Measurements from ENCODE around the gene RAPSN.

DNA sequence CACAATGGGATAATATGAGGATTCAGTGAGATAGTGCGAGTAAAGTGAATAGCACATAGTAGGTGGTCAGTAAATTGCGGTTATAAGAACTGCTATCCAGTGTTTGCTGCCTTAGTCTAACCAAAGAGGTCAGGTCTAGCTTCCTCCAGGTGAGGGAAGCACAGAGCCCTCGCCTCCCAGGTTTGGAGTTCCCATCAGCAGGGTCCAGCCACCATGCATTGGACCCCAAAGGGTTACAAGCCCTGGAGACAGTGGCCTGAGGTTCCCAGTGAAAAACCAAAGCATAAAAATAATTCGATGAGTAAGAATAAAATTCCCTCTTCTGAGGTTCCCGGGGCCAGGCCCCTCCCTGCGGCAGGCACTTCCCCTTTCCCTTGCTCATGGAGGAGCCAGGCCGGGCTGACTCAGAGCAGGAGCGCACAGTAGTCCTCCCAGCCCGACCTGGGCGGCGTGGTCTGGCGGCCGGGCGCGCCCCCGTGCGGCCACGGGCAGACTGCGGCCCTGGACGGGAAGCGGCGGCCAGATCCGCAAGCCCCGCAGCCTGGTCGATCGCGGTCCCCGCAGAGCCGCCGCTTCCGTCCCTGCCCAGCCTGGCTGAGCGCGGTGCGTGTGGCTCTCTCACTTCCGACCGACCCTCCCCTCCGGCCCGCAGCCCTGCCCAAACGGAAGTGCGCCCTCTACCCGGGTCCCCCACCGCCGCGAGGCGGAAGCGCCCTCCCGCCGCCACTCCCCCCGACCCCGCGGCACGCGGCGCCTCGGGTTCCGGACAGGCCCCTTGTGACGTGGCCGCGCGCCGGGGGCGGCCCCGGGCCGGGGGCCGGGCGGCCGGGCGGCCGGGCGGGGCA, 41.0 kb downstream of the RAPSN start, which contains the start of gene SLC39A13:
- TF ChIP-seq, protein P1, sequence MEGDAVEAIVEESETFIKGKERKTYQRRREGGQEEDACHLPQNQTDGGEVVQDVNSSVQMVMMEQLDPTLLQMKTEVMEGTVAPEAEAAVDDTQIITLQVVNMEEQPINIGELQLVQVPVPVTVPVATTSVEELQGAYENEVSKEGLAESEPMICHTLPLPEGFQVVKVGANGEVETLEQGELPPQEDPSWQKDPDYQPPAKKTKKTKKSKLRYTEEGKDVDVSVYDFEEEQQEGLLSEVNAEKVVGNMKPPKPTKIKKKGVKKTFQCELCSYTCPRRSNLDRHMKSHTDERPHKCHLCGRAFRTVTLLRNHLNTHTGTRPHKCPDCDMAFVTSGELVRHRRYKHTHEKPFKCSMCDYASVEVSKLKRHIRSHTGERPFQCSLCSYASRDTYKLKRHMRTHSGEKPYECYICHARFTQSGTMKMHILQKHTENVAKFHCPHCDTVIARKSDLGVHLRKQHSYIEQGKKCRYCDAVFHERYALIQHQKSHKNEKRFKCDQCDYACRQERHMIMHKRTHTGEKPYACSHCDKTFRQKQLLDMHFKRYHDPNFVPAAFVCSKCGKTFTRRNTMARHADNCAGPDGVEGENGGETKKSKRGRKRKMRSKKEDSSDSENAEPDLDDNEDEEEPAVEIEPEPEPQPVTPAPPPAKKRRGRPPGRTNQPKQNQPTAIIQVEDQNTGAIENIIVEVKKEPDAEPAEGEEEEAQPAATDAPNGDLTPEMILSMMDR (IDR thresholded peaks at IDR 0.05) = peak; percentile 31 to 97 (median 76)
- TF ChIP-seq POLR2A (IDR thresholded peaks at IDR 0.05) = peak; percentile 90 to 94

All from adrenal gland (tissue), 5 donors.